Loucy (cell line): ENCODE results near the gene OR6M1.

Experiments
- H2AFZ ChIP-seq: fragments of 200-600 bp; sonication (generic); 2 replicates; pipeline ENCODE4 v1.6.0; 2016; ENCODE audit warnings: antibody characterized with exemption, mild to moderate bottlenecking, low read length, moderate library complexity
- H3F3A ChIP-seq: fragments of 200-600 bp; 2 replicates; pipeline ENCODE4 v1.6.0; 2016; ENCODE audit warnings: antibody characterized with exemption, low read depth, mild to moderate bottlenecking
- H3K27me3 ChIP-seq: fragments of 200-600 bp; sonication (generic); 2 replicates; pipeline ENCODE4 v1.6.1; 2014; ENCODE audit warnings: low read length, mild to moderate bottlenecking; ENCODE audit not compliant: insufficient read depth, poor library complexity, severe bottlenecking
- H3K36me3 ChIP-seq: fragments of 200-600 bp; sonication (generic); 2 replicates; pipeline ENCODE4 v1.6.1; 2016; ENCODE audit warnings: low read length; ENCODE audit not compliant: insufficient read depth
- H3K4me1 ChIP-seq: fragments of 200-600 bp; sonication (generic); 2 replicates; pipeline ENCODE4 v1.5.1; 2014; ENCODE audit warnings: low read length, mild to moderate bottlenecking; ENCODE audit not compliant: insufficient read depth, poor library complexity, severe bottlenecking
- H3K4me2 ChIP-seq: fragments of 200-600 bp; sonication (generic); 2 replicates; pipeline ENCODE4 v1.6.0; 2014; ENCODE audit warnings: antibody characterized with exemption, low read length, low read depth, mild to moderate bottlenecking; ENCODE audit not compliant: poor library complexity, severe bottlenecking
- H3K4me3 ChIP-seq: fragments of 200-600 bp; sonication (generic); 2 replicates; pipeline ENCODE4 v1.5.1; 2014; ENCODE audit warnings: low read length, mild to moderate bottlenecking, mixed read lengths; ENCODE audit not compliant: poor library complexity, severe bottlenecking
- H3K79me2 ChIP-seq: fragments of 200-600 bp; sonication (generic); 2 replicates; pipeline ENCODE4 v1.6.1; 2014; ENCODE audit warnings: low read length; ENCODE audit not compliant: insufficient read depth
- H3K9ac ChIP-seq: fragments of 200-600 bp; sonication (generic); 2 replicates; pipeline ENCODE4 v1.6.0; 2014; ENCODE audit warnings: mild to moderate bottlenecking, low read depth, low read length, moderate library complexity; ENCODE audit not compliant: poor library complexity, severe bottlenecking
- H3K9me2 ChIP-seq: fragments of 200-600 bp; sonication (generic); replicated peaks from 2 replicates; pipeline ENCODE4 v1.6.1; 2016; ENCODE audit warnings: low read depth, low read length, mixed read lengths
- H3K9me3 ChIP-seq: fragments of 200-600 bp; sonication (generic); 2 replicates; pipeline ENCODE4 v1.6.1; 2014; ENCODE audit warnings: mild to moderate bottlenecking, antibody characterized with exemption, low read length, low read depth; ENCODE audit not compliant: insufficient read depth
- H4K20me1 ChIP-seq: fragments of 200-600 bp; sonication (generic); 2 replicates; pipeline ENCODE4 v1.6.0; 2014; ENCODE audit warnings: antibody characterized with exemption, low read length, mild to moderate bottlenecking; ENCODE audit not compliant: insufficient read depth, poor library complexity, severe bottlenecking
- EZH2phosphoT487 ChIP-seq: fragments of 200-600 bp; IDR thresholded peaks from 2 replicates; pipeline ENCODE4 v1.6.1; 2018; ENCODE audit warnings: antibody characterized with exemption, mild to moderate bottlenecking, moderate library complexity, borderline replicate concordance
- TF ChIP-seq, protein P1 (sequence below): fragments of 200-600 bp; sonication (generic); conservative IDR thresholded peaks from 2 replicates; pipeline ENCODE4 v1.5.1; 2014; ENCODE audit warnings: mild to moderate bottlenecking, antibody characterized with exemption, low read length

OR6M1 gene

DNA sequence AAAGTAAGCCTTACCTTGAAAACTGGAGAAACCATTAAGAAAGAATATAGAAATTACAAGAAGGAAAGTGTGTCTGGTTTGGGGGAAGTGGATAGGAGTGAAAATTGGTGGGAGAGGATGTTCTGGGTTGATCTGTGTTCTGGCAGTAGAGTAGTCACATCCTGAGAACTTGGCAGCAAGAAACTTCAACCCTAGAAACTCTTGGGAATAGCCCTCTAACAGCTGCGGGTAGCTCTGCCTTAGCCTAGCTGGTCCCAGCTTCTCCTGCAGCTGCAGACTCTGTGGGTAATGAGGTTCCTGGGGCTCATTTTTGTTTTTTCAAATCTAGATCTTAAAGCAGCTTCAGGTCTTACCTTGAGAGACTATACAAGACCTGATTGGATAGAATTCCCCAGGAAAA is 27.6 kb downstream of the OR6M1 start:
- no peak overlapping the region for H3K4me2 ChIP-seq
- TF ChIP-seq EZH2phosphoT487 = no peak
- TF ChIP-seq, protein P1, sequence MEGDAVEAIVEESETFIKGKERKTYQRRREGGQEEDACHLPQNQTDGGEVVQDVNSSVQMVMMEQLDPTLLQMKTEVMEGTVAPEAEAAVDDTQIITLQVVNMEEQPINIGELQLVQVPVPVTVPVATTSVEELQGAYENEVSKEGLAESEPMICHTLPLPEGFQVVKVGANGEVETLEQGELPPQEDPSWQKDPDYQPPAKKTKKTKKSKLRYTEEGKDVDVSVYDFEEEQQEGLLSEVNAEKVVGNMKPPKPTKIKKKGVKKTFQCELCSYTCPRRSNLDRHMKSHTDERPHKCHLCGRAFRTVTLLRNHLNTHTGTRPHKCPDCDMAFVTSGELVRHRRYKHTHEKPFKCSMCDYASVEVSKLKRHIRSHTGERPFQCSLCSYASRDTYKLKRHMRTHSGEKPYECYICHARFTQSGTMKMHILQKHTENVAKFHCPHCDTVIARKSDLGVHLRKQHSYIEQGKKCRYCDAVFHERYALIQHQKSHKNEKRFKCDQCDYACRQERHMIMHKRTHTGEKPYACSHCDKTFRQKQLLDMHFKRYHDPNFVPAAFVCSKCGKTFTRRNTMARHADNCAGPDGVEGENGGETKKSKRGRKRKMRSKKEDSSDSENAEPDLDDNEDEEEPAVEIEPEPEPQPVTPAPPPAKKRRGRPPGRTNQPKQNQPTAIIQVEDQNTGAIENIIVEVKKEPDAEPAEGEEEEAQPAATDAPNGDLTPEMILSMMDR = no peak

DNA sequence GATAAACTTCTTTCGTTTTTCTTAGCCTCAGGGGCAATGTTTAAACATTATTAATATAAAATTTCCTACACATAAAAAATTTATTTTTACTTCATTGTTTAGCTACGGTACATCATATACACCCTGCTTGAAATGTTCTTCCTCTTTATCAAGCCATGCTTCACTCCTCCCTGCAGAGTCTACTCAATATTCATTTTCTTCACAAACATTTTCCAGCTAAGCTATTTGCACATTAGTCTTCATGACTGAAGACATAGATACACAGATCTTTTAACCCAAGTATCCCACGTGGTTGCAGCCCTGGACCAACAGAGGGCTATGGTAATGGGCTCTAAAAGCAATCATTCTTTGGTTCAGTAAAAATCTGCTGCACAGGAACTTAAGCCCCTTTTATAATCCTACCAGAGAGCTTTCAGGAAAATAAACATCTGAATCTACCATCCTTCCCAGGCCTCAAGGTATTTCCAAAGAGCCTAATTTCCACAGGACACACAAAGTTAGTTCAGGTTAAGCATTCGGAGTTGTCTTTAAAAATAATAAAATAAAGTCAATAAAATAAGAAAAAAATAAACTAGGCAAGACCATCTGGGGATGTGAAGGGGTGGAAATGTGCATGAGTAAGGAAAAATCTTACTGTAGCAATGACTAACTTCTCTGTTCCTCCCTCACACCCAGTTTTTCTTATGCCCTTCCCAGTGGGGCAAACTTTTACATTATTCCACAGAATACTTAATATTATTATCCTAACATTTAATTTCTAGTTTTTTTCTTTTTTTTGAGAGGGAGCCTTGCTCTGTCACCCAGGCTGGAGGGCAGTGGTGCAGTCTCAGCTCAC is 30.2 kb downstream of the OR6M1 start:
- Histone ChIP-seq H3K36me3 (no peaks in the 10 kb centered on the region), H3K4me1 (no peaks in the 10 kb centered on the region), H2AFZ (no peak overlapping the region), H3F3A (no peaks in the 10 kb centered on the region), H3K79me2 (no peaks in the 10 kb centered on the region), H3K9me3 (no peaks in the 10 kb centered on the region), H3K4me3 (no peak overlapping the region), H3K9me2 (no peaks in the 10 kb centered on the region), H3K9ac (no peak overlapping the region), H3K4me2 (no peak overlapping the region), H4K20me1 (no peaks in the 10 kb centered on the region), H3K27me3 (no peaks in the 10 kb centered on the region)
- no peak for TF ChIP-seq EZH2phosphoT487
- TF ChIP-seq, protein P1 = no peak

More for the DNA sequence above, 27.6 kb downstream of the OR6M1 start:
- H3K4me1 ChIP-seq = no peaks in the 10 kb centered on the region
- no peaks in the 10 kb centered on the region for H4K20me1 ChIP-seq
- no peaks in the 10 kb centered on the region for H3K9me2 ChIP-seq
- H3K9me3 ChIP-seq = no peaks in the 10 kb centered on the region
- no peak overlapping the region for H3K9ac ChIP-seq
- H3K4me3 ChIP-seq = no peak overlapping the region
- no peaks in the 10 kb centered on the region for H3K27me3 ChIP-seq
- H2AFZ ChIP-seq = no peak overlapping the region
- no peaks in the 10 kb centered on the region for H3K36me3 ChIP-seq
- H3K79me2 ChIP-seq = no peaks in the 10 kb centered on the region
- H3F3A ChIP-seq = no peaks in the 10 kb centered on the region

DNA sequence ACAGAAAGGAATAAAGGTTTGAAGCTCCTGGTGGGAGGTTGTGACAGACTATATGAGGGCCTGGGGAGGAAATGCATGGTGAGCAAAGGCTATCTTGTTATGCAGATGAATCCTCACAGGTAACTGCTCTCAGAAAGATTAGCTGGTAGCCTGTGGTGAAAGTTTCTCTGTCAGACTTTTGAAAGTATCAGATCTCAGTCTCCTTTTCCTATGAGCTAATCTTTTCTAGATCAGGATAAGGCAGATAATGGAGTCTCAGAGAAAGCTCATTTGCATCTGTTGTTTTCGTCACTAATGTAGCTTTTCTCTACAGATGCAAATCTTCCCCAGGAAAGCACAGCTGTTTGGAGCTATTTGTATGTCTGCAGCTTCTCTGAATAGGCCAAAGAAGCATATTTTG is 30.9 kb downstream of the OR6M1 start:
- Histone ChIP-seq H3K4me2 (no peak overlapping the region), H3K4me1 (no peaks in the 10 kb centered on the region), H3K27me3 (no peaks in the 10 kb centered on the region), H3K9me3 (no peaks in the 10 kb centered on the region), H3K9me2 (no peaks in the 10 kb centered on the region), H3K79me2 (no peaks in the 10 kb centered on the region), H4K20me1 (no peaks in the 10 kb centered on the region), H3K4me3 (no peak overlapping the region), H3K36me3 (no peaks in the 10 kb centered on the region), H2AFZ (no peak overlapping the region), H3F3A (no peaks in the 10 kb centered on the region), H3K9ac (no peak overlapping the region)
- TF ChIP-seq EZH2phosphoT487 = no peak
- TF ChIP-seq, protein P1 = no peak
